Stimulated activated CD8-positive, alpha-beta memory T cell treated with anti-CD3 and anti-CD28 coated beads, Interleukin-2, amount 100 ng/mL, for 1 hour (primary cell): ENCODE results near the gene FOXQ1.
"Not testable (repeated sequence)": the region's sequence is repeated elsewhere in the genome, so short reads cannot be mapped to it uniquely, and the experiment has no call there.

Source experiments
- DNase-seq, 2 donors: peaks; one replicate each; pipeline ENCODE4 v3.0.0-alpha.2; 2020; ENCODE audit warnings: low read depth in 2 of 2

FOXQ1 gene

DNA sequence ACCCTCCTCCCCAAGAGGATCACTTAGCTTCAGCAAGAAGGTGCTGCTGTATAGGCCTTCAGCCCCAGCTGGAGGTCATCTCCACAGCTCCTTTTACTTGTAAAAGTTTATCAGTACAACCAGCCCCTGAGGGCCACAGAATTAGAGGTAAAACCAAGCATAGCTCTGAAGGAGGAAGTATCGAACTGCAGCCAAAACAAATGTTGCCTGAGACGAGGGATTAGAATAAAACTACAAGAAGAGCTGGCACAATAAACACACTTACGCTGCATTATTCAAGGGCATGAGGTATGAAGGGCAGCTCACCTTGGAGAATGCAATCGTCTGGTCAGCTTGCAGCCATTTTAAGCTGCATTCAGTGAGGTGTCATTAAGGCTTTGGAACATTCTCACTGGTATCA lies 21.1 kb upstream of the FOXQ1 start:
- DNase-seq = no peak

DNA sequence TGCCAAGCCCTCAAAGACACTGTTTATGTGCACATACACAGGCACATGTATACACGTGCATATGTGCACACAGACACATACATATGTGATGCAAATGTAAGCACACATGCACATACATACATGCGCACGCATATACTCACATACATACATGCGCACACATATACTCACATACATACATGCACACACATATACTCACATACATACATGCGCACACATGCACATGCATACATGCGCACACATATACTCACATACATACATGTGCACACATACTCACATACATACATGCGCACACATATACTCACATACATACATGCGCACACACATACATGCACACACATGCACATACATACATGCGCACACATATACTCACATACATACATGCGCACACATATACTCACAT lies 20.5 kb upstream of the FOXQ1 start:
- no peak for DNase-seq

DNA sequence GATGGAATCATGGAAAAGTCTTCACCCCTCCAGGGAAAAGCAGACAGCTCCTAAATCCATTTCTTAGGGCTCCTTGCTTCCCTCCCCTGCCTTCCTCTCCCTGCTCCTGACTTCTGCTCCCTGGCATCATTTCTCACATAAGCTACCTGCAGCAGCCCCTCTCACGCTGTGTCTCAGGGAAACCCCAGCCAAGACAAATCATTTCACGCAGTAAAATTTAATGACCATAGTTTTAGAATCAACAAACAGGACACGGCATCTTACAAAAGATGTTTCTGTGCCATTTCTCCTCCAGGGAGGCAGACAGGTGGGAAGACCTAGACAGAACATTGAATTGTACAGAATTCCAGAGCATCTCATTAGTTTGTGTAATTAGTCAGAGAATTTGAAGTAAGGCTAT lies 16.5 kb upstream of the FOXQ1 start:
- DNase-seq = no peak

DNA sequence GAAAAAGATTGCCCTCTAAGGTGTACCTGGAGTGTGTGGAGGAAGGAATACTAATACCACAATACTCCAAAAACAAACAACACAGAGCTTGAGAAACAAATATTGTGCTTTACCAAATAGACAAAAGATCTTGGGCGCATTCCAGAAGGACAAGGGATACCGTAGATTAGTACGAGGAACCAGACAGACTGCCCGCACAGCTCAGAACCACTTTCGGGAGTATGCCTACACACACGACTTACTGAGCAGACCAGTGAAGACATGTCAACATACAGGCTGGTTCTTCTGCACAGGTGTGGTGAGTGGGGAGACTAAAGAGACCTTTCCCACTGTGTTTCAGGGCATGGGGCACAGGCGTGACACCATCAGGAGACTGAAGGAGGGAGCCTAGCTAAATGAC lies 15.8 kb upstream of the FOXQ1 start:
- DNase-seq = no peak

DNA sequence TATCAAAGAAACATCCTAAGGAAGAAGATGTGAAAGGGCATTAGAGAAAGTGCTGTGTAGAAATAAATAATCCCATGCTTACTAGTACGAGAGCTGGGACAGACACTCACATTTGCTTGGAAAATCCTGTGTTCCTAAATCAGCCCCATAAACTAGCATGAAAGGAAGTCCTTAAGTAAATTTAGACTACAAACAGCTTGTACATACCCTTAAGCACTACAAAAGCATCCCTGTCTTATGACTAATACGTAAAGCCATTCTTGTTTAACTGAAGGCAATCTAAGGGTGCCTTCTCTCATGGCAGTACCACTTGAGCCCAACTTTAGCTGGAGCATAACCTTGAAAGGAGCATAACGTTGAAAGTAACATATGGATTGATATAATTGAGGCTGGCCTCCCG lies 15.4 kb upstream of the FOXQ1 start:
- no peak for DNase-seq

DNA sequence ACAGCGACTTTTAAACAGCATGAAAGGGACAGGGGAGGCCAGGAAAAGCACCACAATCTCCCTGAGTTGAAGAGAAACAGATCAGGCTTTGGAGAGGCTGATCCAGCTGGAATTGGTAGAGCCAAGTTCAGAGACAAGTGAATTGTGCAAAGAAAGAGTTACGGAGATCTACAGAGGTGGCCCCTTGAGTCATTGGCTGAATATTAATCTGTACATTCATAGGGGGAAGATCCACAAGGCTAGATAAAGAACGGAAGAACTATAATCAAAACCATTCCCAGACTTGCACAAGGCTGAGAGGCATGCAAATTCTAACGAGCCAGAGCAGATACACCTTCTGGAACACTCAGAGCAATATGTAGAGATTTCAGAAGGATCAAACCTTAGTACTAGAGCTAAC lies 14.2 kb upstream of the FOXQ1 start:
- DNase-seq = no peak

DNA sequence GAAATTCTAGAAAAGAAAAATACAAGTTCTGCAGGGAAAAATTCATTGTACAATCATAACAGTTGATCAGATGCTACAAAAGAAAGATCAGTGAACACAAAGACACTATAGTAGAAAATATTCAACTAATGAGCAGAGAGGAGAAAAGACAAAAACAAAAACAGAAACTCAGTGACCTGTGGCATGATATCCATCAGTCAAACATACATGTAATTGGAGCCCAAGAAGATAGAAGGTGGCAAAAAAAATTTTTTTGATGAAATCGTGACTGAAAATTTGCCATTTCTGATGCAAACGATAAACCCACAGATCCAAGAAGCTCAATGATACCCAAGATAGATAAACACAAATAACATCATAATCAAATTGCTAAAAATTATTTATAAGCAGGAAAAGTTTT lies 13.1 kb upstream of the FOXQ1 start:
- no peak for DNase-seq

DNA sequence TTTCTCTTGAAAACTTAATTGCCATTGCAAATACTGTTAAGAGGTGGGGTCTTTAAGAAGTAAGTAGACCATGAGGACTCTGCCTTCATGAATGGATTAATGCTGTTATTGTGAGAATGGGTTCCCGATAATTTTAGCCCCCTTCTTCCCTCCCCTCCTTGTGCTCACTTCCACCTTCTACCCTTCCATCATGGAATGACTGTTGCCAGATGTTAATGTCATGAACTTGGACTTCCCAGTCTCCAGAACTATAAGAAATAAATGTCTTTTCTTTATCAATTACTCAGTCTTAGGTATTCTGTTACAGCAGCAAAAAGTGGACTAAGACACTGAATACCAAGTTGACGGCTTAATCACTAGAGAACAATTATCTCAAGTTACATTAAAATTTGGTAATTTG lies 5.8 kb upstream of the FOXQ1 start:
- no peak for DNase-seq

DNA sequence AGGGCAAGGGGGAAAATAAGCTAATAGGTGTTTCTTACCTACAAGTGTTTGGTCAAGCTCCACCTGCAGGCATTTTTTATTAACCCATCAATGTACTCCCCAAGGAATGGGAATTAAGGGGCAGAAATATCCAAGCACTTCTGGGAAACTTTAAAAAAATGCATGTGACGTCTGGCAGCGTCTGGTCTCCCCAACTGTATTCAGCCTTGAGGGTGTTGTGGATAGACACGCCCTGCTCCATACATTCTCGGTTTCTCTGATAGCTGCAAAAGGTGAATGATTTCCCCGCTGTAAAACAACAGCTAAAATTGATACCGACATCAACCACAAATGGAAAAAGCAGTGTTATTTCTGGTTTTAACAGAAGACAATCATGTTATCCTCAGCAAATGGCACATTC lies 2.5 kb upstream of the FOXQ1 start:
- DNase-seq = no peak

DNA sequence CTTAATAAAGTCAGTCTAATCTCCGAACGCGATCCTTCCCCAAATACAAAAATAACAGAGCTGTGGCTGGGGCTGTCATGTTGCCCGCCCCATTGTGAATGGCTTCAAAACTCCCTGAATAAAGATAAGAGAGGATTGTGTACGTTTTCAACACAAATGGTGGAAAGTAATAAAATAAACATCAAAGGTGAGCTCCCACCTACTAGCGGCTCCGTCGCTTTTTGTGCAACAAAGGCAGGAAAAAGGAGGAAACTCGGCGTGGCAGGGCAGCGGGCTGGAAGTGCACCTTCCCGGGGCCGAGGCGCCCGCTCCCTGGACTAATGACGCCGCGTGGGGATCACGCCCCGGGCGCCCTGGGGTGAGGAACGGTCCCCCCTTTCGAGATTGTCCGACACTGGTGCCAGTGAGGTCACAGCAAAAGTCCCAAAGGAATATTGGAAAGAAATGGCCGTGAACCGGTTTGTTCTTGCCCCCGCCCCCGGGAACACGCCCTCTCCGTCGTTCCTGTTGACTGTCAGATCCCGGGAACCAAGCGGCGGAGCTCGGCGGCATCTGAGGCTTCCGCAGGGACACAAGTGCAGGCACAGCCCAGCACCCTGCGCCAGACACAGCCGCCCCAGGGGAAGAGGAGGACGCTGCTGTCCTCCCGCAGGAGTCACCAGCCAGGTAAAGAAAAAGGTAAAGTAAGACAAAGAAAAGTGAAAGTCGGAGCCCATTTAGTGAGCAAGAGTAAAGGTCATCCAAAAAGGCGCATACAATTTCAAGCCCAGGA lies 1.1 kb upstream of the FOXQ1 start:
- no peak for DNase-seq

DNA sequence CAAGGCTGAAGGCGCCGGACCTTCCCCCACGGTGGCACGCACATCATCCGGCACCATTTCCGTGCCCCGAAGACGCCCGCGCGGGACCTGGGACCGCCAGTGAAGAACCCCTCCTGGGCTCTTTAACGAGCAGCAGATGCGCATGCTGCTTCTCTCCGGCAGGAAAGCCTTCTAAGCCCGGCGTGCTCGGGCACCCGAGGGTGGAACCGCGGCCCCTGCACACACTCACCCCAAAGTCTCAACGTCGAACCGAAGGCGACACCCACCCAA lies 240 bp downstream of the FOXQ1 start:
- DNase-seq = no peak

DNA sequence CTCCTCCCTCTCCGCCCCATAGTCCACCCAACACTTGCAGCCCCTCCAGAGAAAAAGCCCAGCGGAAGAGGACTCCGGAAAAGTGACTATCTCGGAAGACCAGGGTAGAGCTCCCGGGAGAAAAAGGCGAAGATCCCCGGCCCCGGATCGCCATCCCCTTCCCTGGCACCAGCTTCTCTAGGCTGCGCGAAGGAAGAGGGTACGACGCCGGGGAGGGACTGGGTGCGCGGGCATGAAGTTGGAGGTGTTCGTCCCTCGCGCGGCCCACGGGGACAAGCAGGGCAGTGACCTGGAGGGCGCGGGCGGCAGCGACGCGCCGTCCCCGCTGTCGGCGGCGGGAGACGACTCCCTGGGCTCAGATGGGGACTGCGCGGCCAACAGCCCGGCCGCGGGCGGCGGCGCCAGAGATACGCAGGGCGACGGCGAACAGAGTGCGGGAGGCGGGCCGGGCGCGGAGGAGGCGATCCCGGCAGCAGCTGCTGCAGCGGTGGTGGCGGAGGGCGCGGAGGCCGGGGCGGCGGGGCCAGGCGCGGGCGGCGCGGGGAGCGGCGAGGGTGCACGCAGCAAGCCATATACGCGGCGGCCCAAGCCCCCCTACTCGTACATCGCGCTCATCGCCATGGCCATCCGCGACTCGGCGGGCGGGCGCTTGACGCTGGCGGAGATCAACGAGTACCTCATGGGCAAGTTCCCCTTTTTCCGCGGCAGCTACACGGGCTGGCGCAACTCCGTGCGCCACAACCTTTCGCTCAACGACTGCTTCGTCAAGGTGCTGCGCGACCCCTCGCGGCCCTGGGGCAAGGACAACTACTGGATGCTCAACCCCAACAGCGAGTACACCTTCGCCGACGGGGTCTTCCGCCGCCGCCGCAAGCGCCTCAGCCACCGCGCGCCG lies 822 bp downstream of the FOXQ1 start:
- DNase-seq = no peak

DNA sequence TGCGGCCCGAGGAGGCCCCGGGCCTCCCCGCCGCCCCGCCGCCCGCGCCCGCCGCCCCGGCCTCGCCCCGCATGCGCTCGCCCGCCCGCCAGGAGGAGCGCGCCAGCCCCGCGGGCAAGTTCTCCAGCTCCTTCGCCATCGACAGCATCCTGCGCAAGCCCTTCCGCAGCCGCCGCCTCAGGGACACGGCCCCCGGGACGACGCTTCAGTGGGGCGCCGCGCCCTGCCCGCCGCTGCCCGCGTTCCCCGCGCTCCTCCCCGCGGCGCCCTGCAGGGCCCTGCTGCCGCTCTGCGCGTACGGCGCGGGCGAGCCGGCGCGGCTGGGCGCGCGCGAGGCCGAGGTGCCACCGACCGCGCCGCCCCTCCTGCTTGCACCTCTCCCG lies 1.5 kb downstream of the FOXQ1 start:
- DNase-seq = no peak

DNA sequence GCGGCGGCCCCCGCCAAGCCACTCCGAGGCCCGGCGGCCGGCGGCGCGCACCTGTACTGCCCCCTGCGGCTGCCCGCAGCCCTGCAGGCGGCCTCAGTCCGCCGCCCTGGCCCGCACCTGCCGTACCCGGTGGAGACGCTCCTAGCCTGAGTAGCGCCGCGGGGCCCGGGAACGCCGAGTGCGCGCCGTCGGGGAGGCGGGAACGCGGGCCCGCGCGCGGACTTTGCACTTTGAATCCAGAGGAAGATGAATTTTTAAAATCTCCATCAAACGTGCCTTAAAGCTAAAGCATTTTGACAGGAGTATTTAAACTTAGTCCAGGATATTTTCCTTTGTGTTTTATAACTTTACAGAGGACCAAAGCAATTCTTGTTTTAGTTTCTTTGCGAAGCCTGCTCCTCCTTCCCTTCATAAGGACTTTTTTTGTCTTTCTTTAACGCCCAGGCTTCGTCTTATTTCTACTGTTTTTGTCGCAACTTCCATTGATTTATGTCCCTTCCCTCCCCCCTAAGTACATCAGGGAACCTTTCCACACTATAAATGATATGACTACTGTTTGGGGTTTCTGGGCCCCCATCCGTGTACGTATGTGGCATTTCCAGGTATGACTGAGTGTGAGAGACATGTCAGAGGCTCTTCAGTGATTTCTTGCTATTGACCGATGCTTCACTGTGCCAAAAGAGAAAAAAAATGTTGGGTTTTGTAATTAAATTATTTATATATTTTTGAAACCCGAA lies 2.0 kb downstream of the FOXQ1 start:
- DNase-seq = no peak

DNA sequence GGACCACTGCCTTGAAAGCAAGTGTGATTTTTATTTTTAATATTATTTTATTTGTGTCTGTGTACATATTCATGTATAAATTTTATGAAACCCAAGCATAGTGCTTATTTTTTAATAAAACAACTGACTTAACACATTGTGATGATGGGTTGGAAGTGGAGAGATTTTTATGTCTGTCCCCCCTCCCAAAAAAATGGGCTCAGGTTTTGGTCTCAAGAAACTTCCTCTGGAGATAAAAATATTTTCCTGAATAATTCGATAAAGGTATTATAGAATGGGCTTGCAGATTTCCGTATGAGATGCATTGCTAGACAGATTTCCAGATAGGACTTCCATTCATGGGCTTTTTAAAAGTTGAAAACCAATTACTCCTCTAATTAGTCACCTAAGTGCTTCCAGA lies 2.7 kb downstream of the FOXQ1 start:
- DNase-seq = no peak

DNA sequence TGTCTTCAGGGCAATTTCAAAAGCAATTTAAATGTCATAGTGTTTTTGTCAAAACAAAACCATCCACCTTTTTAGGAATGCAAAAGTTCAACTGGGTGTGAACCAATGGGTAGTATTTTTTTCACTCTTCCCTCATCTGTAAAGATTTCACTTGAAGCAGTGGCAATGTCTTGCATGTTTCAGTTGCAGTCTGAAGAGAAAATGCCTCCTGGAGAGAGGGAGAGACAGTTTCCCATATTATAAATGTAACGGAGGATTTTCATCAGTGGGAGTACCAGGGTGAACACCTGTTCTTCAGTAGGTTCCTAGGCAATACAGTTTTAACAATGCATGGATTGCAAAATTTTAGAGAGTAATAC lies 3.3 kb downstream of the FOXQ1 start:
- no peak for DNase-seq

DNA sequence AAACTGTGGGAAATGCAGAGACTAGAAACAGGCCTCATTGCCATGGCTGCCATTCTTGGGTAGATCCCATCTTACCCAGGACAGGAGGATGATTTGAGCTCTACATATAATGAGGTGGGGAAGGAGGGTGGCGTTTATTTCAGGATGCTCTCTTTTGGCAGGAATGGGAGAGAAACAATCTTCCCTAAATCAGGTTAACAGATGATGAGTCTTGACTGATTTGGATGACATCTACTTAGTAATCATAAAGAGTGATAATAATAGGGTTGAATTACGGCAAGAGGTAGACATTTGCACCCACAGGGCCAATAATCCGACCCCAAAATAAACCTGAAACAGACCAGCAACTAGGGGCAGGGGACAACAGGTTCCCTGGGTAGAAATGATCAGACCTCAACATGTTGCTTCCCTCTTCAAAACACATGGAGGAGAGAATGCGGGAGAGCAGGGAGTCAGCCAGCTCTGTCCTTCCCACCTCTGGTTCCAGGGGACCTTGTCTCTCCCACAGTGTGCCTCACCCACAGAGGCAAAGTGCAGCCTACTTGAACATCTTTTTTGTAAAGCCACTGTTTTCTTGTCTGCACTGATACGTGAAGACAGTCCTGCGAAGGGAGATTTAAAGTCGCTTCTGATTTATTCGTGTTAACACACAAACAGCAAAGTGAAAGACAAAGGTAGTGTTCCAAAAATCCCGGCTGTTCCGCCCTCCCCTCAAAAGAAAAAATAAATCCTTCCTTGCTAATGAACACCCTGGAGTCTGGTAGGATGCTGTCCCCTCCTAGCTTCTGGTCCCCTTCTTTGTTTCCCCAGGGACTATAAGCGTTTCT lies 3.9 kb downstream of the FOXQ1 start:
- DNase-seq = no peak

DNA sequence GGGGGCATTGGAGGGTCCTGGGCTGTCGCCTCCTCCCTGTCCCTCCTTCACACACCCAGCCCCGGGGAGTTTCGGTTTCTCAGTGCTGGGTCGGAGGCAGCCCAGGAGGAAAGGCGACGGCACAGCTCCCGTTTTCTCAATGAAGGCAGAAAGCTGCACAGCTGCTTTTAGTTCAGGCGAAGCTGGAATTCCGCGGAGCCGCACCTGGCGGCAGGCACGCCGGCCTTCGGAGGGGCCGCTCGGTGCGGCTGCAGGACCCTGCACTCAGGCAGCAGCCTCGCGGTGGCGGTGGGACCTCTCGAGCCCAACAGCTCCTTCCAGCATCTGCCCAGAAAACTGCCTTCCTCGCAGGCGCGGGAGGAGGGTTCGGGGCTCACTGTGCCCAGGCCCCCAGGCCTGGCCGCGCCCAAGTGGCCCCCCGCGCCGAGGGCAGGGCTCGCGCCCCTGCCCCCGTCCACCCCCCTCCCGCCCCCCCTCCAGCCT lies 4.6 kb downstream of the FOXQ1 start:
- no peak for DNase-seq

DNA sequence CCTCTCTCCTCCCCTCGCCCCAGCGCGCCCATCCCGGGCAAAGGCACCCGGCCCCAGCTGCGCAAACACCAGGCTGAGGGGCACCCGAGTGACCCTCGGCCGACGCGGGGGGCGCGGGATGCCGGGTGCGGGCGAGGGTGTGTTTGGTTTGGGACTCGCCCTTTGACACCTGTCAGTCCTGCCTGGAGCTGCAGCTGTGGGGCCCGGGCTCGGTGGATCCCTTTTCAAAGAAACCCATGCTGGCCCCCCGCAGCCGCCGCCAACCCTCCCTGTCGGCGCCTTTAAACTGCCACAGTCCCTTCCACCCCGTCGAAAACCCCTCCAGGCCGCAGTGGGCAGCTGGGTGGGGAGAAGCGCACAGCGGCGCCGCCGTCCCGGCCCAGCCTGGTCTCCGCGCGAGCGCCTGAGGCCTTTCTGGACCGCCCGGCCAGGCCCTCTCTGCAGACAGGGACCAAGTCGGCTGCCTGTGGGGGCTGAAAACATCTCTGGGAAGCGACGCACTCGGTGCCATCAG lies 5.5 kb downstream of the FOXQ1 start:
- no peak for DNase-seq

DNA sequence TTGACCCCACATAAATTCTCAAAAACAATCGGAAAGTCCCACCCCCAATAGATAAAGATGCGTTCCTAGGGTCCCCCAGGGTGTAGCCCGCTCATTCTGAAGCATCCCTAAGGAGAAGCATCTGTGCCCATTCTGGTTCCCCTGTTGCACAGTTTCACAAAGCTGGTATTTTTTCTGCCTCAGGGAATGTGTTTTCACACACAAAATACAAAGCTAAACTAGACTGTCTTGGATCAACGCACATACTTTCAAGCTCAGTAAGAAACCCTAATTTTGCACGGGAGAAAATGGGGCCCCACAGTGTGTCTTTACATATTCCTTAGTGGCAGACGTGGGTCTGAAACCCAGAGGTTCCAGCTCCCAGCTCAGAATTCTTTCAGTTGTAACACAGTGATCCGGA lies 6.1 kb downstream of the FOXQ1 start:
- no peak for DNase-seq

DNA sequence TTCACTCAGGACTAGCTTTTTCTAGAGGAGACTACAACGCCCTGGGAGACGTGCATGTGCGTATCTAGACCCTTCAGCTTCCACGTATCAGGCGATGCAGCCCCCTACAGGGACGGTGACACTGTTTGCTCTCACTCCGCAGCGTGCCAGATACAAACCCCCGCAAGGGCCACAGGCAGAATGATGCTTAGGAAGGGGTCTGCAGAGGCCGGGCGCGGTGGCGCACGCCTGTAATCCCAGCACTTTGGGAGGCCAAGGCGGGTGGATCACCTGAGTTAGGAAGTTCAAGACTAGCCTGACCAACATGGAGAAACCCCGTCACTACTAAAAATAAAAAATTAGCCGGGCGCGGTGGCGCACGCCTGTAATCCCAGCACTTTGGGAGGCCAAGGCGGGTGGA lies 6.7 kb downstream of the FOXQ1 start:
- DNase-seq = not testable (repeated sequence)

DNA sequence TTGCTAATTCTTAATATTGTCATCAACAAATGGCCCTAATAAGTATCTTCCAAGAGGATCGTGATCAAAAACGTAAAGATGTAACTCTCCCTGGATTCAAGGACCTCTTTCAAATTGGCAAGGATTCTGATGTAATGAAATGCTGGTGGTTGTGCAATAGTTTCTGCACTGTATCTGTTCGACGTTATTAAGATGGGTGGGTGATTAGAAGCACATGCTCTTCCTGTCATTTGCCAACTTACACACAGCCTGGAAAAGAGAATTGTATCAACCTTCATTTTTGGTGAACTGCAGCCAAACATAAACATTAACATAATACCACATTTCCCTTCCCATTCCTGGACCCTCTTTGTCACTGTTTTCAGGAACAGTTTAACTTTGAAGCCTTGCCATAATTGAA lies 9.8 kb downstream of the FOXQ1 start:
- no peak for DNase-seq
